Measurements from ENCODE around the gene DGAT2.

DGAT2 gene

DNA sequence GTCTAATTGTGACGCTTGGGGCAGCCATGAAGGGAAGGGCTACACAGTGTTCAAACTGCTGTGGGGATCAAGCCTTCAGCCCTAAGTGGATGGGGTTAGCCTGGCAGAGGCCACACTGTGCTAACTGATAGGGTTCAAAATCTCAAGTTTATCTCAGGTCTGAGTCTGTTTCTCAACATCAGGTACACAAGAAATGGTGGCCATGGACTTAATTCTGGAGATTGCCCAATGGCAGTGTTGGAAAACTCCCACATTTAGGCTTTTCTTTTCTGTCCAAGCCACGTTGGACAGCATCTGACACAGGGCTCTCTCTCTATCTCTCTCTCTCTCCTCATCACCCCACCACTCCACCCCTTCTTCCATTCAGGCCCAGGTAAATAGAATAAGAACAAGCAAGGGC is 10.9 kb upstream of the DGAT2 start:
- no peak for DNase-seq

DNA sequence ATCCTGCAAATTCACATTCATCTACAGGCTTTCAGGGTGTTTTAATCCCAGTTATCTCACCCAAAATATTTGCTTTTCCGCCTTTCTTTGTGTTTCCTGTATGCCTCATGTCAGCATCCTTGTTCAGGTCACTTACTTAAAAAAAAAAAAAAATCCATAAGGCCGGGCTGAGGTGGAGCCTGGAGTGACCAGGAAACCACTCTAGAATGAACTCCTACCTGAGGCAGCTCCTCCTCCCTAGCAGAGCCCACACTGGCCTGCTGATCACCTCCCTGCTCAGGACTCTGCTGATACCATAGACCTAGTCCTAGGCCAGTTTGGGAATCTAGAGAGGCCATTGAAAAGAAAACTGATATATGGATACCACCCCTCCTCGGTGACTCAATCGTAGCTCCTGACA is 8.7 kb upstream of the DGAT2 start:
- no peak for DNase-seq

DNA sequence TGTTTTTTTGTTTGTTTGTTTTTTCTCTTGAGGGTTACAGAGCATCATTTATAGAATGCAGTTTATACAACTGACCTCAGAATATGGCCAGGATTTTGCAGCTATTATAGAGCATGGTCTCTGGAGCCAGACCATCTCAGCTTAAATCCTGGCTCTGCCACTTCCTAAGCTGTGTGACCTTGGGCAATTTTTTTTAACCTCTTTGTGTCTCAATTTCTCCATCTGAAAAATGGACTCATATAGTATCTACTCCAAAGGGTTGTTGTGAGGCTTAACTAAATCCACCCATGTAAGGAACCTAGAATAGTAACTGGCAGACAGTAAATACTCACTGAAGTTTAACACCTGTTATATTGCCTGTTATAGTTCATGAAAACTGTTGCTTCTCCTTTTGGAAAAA is 8.3 kb upstream of the DGAT2 start:
- DNase-seq, result no peak

DNA sequence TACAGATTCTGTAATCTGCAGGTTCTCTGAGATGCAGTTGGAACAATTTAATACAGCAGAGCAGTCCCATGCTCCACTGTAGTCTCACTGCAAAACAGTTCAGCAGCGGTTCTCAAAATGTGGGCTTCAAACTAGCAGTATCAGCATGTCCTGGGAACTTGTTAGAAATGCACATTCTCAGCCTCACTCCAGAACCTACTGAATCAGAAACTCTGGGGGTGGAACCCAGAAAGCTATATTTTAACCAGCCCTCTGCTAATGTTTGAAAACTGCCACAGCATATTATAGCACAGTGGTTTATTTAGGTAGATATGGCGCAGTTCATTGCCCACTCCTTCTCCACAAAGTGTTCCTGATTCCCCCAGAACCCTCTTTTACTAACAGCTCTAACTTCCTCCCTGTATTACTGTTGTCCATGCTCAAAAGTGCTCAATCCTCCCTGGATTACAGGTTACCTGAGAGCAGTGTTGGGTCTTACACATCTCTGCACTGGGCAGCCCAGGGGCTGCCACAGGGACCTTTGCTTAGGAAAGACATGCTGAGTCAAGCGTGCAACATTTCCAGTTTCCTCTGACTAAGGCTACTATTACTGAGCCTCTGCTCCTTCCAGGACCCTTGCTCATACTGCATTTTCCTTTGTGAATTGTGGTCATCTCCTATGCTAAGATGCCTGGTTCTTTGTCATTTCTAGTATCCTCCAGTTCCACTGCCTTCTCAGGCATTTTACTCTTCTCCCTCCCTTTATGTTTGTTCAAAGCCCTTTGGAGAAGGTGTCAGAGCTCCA is 7.7 kb upstream of the DGAT2 start:
- DNase-seq, result no peak

DNA sequence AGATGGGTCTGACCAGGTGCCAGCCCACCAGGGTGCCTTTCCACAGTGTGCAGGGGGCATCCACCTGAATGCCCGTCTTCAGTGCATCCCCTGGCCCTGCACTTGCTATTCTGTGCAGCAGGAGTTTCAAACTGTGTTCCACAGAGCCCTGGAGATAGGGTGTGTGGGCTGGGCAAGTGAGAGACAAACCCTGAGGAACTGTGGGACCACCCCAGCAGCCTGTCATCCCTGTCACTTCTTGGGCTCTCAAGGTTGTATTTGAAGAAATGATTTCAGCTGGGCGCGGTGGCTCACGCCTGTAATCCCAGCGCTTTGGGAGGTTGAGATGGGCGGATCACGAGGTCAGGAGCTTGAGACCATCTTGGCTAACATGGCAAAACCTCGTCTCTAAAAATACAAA is 6.4 kb upstream of the DGAT2 start:
- no peak for DNase-seq

DNA sequence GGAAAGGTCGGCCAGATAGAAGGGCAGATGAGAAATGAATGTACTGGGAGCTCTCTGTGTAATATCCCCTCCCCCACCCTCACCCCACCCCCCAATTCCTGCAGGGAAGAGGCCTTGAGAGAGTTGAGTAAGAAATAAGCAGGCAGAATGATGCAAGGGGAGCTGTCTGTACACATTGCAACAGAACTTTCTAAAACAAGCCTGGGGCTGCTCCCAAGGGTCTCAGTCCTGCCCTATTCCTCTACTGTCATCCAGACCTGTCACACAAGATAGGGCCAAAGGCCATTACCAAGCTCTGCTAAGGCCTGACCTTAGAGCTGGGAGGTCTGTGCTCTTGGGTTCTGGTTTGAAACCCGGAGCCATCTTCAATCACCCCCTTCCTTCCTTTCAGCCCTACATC is 5.7 kb upstream of the DGAT2 start:
- DNase-seq, result no peak

DNA sequence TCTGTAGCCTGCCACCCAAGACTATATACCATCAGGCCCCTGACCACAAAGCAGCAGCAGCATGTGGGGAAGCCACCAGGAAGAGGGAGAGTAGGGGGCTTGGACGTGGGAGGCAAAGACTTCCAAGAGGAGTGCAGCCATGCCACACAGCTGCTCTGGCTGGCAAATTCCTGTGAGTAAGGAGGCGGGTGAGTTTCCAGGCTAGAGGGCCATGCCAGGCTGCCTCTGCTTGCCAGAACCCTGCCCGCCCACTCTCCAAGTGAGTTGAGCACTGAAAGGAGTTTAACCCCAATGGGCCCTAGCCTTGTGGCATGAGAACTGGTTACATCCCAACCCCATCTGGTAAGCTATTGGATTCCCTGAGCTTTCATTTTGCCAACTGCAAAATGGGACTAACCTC is 4.7 kb upstream of the DGAT2 start:
- no peak for DNase-seq

DNA sequence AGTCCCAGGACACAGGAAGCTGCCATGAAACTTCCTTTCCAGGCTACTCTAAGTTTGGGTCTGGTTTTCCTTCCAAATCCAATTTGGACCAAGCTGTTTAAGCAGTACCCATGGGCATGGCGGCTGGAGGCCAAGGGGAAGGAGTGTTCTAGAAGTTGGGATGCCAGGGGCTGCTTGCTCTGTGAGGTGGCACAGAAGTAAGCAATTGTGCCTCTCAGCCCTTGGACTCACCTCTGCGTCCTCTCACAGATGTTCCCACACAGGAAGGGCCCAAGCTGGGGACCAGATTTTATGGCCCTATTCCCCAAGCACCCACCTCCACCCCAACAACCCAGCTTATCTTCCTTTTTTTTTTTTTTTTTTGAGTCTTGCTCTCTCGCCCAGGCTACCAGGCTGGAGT is 3.5 kb upstream of the DGAT2 start:
- DNase-seq, result no peak

DNA sequence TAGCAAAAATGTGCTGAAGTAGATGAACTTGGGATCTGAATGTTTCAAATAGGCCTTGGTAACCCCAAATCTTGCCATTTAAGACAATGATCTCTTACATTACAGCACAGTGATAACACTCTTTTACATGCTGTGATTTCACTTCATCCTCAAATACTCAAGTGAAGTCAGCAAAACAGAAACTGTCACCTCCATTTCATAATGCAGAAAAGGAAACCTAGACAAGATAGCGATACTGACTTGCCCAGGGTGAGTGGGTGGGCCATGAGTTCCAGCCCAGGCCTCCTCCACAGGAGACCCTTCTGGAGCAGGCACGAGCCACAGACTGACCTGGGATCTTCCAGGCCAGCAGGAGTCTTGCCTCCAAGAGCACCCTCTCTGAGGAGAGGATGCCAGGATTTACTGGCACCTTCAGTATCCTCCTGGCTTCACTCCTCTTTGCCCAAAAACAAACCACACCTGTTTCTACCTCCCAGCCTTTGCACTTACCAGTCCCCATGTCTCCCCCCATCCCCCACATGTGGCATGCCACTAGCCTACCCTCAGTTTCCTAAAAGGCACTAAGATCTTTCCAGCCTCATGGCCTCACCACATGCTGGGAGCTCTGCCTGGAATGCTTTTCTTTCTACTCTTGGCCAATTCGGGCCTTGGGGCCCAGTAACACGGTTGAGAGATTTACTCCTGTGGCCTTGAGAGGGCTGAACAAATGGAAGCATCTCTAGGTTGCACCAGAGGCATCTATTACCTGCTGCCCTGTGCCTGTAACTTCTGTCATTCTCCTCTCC is 1.9 kb upstream of the DGAT2 start:
- no peak for DNase-seq

DNA sequence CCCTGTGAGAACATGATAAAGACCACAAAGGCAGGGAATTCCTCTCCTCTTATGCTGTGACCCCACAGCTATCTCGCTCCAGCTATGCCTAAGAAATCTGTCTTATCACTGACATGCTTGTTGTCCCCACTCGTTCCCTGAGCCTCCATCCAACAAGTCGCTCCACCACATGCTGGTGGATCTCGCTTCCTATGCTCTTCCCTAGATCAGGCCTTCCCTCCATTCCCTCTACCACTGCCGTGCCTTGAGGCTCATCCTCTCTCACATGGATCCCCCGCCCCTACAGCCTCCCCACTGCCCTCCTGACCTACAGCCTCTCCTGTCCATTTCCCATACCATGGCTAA is 1.4 kb upstream of the DGAT2 start:
- no peak for DNase-seq

DNA sequence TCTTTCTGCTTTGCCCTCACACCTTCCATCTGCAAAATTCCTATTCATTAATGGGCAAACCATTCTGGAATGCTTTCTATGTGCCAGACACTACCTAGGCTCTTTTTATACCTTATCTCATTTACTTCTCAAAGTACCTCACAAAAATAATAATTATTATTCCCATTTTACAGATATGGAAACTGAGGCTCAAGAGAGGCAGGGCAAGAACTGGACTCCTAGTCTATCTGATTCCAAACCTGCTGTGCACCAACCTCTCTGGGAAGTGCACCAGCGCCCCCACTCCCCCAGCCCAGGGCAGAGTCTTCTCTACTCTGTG is 826 bp upstream of the DGAT2 start:
- DNase-seq, result no peak

DNA sequence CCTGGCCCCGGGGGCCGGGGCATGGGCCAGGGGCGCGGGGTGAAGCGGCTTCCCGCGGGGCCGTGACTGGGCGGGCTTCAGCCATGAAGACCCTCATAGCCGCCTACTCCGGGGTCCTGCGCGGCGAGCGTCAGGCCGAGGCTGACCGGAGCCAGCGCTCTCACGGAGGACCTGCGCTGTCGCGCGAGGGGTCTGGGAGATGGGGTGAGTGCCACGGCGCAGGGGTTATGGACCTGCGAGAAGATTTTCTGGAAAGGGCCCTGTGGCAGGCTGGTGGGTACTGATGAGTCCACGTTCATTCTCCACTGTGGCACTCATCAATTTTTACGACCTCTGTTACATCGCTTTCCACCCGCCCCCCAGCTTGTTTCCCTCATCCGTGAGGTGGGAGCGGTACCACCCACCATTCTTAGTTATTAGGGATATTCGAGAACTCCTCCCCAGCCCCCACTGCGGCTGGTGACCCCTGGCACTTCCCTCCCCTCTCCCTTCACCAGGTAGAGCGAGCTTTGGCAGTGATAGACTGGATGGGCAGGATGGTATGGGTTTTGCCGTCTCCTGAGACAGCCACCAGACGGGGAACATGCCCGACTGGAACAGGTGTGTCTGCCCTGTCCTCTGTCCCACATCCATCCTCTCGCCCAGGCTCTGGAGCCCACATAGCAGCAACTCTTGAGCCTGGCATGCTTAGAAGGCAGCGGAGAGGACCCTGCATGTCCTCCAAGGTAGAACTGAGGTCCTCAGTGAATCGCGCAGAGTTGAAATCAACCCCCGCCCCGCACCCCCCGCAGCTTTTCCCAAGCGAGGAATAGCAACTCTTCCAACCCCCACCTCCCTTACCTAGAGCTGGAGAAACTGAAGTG is 562 bp downstream of the DGAT2 start:
- DNase-seq, result no peak

DNA sequence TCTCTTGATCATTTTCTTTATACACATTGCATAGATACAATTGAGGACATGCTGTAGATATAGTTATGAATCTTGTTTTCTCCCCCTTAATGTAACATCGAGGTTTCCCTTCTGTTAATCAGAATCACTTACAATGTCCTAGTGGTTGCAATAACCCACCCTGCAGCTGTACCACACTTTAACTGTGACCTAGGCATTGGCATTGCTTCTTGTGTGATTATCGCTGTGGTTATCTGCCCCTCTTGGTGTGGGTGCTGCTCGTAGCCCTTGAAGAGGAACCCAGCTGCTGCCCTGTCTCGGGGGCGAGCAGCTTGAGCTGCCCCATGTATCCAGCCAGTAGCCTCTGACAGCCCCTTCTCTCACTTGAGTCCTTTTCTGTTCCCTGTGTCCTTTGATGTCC is 1.5 kb downstream of the DGAT2 start:
- DNase-seq, result no peak

DNA sequence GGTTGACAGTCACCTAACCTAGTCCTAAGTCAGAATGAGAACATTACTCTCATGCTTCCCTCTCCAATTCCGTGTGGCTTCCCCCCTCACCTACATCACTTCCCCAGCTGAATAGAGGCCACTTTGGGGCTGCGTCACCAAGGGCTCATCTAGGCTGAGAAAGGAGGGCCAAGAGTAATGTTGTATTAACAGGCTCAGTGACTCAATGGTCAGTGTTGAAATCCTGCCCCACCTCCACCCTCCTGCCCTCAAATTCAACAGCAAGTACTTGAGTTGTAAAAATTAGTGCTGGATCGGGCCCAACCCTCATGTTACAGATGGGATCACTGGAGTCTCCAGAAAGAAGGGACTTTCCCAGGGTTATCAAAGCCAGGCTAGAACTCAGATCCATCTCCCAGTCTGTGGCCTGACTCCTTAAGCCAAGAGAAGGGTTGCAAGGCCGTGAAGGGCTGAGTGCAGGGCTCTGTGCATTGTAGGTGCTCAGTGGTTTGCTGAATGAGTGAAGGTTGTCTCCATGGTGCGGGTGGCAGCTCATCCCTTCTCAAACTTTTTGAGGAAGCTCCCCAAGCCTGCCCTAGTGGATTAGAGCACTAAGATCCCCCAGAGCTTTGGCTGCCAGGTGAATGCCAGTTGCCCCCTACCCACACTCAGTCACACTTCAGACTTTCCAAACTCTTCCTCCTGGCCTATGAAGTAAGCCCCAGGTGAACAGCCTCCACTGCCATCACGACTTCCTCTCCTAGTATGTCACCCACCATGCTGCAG is 3.2 kb downstream of the DGAT2 start:
- no peak for DNase-seq

DNA sequence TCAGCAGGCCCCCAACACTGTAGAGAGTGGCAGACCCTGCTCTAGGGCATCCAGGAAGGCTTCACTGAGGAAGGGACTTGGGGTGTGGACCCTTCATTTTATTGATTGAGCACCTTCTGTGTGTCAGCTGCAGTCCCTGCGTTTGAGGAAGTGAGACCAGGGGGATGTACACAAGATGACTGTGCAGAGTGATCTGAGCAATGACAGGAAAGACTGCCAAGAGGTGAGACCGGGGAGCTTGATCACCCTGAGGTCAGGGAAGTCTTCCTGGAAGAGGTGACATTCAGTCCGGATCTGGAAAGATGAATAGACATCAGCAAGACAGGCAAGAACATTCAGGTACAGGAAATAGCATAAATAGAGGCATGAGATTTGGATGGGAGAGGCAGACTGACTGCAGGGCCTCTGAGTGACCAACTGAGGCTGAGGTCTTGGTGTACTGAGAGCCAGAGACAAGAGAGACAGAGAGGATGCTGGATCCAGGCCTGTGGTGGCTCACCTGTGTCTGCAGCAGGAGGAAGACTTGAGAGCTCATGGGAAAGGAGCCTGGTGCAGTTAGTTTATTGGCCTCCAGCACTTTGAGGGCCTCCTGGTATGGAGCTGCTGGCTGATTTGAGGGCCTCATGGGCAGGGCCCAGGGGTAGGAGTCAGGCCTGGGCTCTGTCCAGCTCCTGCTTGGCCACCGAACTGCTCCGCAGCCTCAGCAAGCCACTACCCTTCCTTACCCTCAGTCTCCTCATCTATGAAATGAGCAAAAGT is 5.2 kb downstream of the DGAT2 start:
- DNase-seq, result no peak

DNA sequence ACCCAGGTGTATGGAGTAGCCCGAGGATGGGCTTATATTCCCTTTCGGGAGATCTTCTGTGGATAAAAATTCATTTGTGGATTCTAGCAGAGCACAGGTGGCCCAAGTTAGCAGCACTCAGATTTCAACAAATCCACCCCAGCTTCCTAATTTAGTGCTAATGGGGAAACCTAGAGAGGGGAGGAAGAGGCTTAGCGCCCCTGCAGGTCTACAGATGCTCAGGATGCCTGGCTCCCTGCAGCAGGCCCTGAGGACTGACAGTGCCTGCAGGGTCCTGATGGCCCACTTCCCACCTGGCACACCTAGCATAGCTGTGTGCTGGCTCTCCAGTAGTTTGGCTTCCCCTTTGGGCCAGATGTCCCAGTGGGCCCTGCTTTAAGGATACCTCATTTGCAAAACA is 6.5 kb downstream of the DGAT2 start:
- DNase-seq, result no peak

DNA sequence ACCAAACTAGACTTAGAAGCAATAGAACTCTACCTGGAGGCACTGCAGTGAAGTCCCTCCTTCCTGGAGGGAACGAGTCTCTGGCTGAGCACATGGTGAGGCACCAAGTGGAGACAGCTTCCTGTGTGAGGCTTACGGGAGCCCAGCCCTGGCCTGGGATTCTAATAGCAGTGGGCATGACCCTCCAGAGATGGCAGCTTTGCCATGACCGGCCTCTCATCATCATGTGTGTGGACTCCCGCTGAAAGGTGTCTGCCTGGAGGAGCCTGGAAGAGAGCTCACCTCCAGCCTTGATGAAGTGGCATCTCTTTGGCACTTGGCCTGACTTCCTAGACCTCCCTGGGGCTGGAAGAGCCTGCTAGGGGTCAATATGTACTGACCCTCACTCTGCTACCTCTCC is 8.0 kb downstream of the DGAT2 start:
- no peak for DNase-seq

DNA sequence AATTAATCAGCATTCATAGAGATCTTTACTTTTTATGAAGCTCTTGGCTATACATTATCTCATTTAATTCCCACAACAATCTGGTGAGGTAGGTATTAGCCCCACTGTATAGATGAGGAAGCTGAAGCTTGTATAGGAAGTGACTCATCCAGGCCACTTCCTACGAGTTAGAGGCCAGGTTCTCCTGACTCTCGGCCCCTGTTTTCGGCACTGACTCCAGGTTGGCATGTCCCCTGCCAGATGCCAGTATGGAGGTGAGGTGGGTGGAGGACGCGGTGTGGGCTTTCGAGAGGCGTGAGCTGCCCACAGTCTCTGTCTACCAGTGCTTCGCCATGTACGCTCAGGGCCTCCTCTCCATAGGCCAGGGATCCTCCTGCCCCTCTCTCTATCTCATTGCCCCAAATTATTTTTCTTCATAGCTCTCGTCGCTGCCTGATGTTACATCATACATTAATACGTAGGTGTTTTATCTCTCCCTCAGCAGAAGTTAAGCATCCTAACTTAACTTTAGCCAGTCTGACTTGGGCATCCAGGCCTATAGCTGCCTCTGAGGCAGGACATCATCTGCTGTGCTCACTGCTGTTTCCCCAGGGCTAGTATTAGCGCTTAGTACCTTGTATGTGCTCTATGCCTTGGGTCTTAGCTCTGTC is 9.0 kb downstream of the DGAT2 start:
- DNase-seq, result no peak

DNA sequence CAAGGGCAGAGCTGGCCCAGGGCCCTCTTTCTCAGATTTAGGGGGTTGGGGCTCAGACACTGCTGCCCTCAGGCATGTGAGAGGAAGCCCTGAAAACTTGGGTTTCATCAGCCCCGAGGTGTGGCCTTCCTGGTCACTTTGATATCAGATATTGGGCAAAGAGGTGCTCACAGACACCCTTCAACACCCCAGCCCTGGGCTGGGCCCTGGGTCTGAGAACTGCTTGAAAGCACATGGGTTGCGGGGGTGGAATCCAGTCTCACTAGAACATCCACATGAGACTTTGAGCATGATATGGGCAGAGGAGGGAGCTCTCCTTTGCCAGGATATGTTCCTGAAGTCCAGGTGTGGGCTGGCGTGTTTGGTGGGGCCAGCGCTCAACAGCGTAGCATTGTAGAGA is 10.4 kb downstream of the DGAT2 start:
- no peak for DNase-seq

DNA sequence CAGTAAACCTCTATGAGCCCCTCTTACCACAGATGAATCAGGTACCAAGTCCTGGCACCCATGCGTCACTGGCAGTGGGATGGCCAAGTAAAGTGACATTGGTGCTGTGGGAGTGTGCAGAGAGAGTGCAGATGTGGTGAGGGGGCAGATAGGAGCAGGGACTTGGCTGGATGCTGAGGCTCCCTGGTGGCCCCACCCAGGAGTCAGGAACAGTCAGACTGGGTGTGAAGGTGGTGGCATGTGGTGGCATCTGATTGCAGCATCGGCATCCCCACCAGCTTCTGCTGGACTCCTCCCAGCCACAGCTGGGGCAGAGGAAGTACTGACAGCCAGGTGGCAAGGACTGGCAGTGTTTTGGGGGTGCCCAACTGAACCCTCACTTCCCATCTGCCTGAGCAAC is 11.4 kb downstream of the DGAT2 start:
- no peak for DNase-seq

DNA sequence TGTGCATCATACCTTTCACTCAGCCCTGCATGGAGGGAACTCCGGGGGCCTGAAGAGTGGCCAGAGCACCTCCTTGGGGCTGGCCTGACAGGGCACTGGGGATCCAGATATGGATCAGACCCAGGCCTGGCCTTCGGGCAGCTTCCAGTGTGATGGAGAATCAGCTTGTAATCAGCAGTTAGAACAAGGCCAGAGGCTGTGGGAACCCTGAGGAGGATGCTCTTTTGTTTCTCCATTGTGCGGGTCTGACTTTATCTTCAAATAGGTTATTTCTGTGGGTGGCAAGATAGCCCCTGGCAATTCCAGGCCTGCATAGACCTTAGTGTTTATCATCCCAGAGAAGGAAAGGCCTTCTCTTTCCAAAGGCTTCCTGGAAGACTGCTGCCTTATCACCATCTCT is 12.3 kb downstream of the DGAT2 start:
- DNase-seq, result no peak

DNA sequence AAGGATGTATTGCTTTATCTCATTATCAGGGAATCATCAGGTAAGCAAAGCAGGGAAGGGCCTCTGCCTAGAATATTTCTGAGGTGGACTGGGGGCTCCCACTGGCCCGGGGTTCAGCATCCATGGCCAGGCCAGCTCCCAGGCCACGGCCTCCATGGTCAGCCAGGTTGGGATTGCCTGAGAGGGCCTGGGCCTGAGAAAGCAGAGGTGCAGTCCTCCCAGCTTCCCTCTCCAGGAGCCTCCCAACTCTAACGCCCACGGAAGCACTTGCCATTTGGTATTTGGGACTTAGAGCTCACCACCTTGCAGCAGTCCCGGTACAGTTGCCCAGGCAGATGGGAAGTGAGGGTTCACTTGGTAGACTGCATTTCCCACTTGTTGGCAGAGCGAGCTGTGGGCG is 12.7 kb downstream of the DGAT2 start:
- no peak for DNase-seq

Data from activated naive CD4-positive, alpha-beta T cell (primary cell).